ENCODE measurements around the gene DGKE.

The DGKE gene

GRCh38 chr17:56833809-56834379 is at the start of gene DGKE, which contains the start of gene C17orf67:
DGKE (plus strand) TSS chr17:56834151; CDS start chr17:56834796, 645 bp downstream.
C17orf67 (minus strand) TSS chr17:56833920; CDS start chr17:56815810, 18,110 bp downstream.
- peak within 1 kb of the TSS; percentile 95 for H2AFZ ChIP-seq (ENCODE audit: low read depth, low read length)
- peaks cover 25% of the 10 kb centered on the region for H3K79me2 ChIP-seq (ENCODE audit: low read length)
- TF ChIP-seq EZH2phosphoT487 (IDR thresholded peaks at IDR 0.05; ENCODE audit: low read depth) = no peak
- TF ChIP-seq, protein P1, sequence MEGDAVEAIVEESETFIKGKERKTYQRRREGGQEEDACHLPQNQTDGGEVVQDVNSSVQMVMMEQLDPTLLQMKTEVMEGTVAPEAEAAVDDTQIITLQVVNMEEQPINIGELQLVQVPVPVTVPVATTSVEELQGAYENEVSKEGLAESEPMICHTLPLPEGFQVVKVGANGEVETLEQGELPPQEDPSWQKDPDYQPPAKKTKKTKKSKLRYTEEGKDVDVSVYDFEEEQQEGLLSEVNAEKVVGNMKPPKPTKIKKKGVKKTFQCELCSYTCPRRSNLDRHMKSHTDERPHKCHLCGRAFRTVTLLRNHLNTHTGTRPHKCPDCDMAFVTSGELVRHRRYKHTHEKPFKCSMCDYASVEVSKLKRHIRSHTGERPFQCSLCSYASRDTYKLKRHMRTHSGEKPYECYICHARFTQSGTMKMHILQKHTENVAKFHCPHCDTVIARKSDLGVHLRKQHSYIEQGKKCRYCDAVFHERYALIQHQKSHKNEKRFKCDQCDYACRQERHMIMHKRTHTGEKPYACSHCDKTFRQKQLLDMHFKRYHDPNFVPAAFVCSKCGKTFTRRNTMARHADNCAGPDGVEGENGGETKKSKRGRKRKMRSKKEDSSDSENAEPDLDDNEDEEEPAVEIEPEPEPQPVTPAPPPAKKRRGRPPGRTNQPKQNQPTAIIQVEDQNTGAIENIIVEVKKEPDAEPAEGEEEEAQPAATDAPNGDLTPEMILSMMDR (IDR thresholded peaks at IDR 0.05; ENCODE audit: low read depth, low read length) = no peak
- peak within 1 kb of the TSS; percentile 27 for H3K27ac ChIP-seq (ENCODE audit: low read length)
- H3K9me3 ChIP-seq (ENCODE audit: insufficient read depth, low read length) = no peaks in the 10 kb centered on the region
- peak within 1 kb of the TSS; percentile 81 for H3K9ac ChIP-seq (ENCODE audit: low read length)
- H3K36me3 ChIP-seq (replicated peaks; ENCODE audit: low read depth, low read length) = peaks cover 13% of the 10 kb centered on the region
- H4K20me1 ChIP-seq (ENCODE audit: insufficient read depth, low read length) = 0 out of 2 replicates have a peak, but pooled peaks cover 6% of the 10 kb centered on the region
- no peaks in the 10 kb centered on the region for H3K27me3 ChIP-seq (ENCODE audit: low read depth, low read length)
- peak within 1 kb of the TSS; percentile 84 for H3K4me2 ChIP-seq (ENCODE audit: low read length)
- peak within 1 kb of the TSS; percentile 97 for H3K4me3 ChIP-seq (ENCODE audit: low read length)
- peaks cover 17% of the 10 kb centered on the region for H3K4me1 ChIP-seq (ENCODE audit: low read length)

- Histone ChIP-seq H3K9me3 (ENCODE audit: insufficient read depth, low read length) (no peaks in the 10 kb centered on the region), H3K4me2 (ENCODE audit: low read length) (no peak overlapping the region), H3K79me2 (ENCODE audit: low read length) (no peaks in the 10 kb centered on the region), H2AFZ (ENCODE audit: low read depth, low read length) (no peak overlapping the region), H3K36me3 (replicated peaks; ENCODE audit: low read depth, low read length) (no peaks in the 10 kb centered on the region), H3K27me3 (ENCODE audit: low read depth, low read length) (peaks cover 11% of the 10 kb centered on the region), H3K4me3 (ENCODE audit: low read length) (no peak overlapping the region), H3K4me1 (ENCODE audit: low read length) (peaks cover 15% of the 10 kb centered on the region), H3K27ac (ENCODE audit: low read length) (no peak overlapping the region), H4K20me1 (ENCODE audit: insufficient read depth, low read length) (no peaks in the 10 kb centered on the region), H3K9ac (ENCODE audit: low read length) (no peak overlapping the region)
- TF ChIP-seq, protein P1 (IDR thresholded peaks at IDR 0.05; ENCODE audit: low read depth, low read length) = no peak
- TF ChIP-seq EZH2phosphoT487 (IDR thresholded peaks at IDR 0.05; ENCODE audit: low read depth) = no peak
Measured at GRCh38 chr17:56785405-56785804, 48.5 kb upstream of the DGKE start.

- no peaks in the 10 kb centered on the region for H3K79me2 ChIP-seq (ENCODE audit: low read length)
- H3K36me3 ChIP-seq (replicated peaks; ENCODE audit: low read depth, low read length) = no peaks in the 10 kb centered on the region
- no peak overlapping the region for H3K4me2 ChIP-seq (ENCODE audit: low read length)
- H3K9me3 ChIP-seq (ENCODE audit: insufficient read depth, low read length) = no peaks in the 10 kb centered on the region
- no peak overlapping the region for H3K9ac ChIP-seq (ENCODE audit: low read length)
- H3K4me3 ChIP-seq (ENCODE audit: low read length) = no peak overlapping the region
- H3K27me3 ChIP-seq (ENCODE audit: low read depth, low read length) = peaks cover 5% of the 10 kb centered on the region
- no peaks in the 10 kb centered on the region for H4K20me1 ChIP-seq (ENCODE audit: insufficient read depth, low read length)
- peaks cover 10% of the 10 kb centered on the region for H3K4me1 ChIP-seq (ENCODE audit: low read length)
- no peak overlapping the region for H3K27ac ChIP-seq (ENCODE audit: low read length)
- TF ChIP-seq, protein P1 (IDR thresholded peaks at IDR 0.05; ENCODE audit: low read depth, low read length) = no peak
- TF ChIP-seq EZH2phosphoT487 (IDR thresholded peaks at IDR 0.05; ENCODE audit: low read depth) = no peak
- H2AFZ ChIP-seq (ENCODE audit: low read depth, low read length) = no peak overlapping the region
Measured at GRCh38 chr17:56785997-56786680, 47.8 kb upstream of the DGKE start.

DNA sequence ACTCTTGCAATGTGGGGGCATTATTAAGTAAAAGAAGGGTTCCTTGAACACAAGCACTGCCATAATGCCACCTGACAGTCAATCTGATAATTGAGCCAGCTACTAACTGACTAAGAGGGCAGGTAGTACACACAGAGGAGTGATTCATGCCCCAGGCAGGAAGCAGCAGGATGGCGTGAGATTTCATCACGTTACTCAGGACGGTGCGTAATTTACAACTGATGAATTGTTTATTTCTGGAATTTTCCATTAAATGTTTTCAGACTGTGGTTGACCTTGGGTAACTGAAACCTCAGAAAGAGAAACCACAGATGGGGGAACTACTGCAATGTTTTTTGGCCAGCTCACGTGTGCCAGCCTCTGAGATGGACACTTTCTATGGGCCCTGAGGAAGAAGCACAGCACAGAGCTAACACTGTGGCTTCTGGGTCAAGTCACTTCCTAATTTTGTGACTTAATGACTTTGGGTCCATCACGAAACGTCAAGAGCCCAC is 46.9 kb upstream of the DGKE start:
- Histone ChIP-seq H4K20me1 (ENCODE audit: insufficient read depth, low read length) (no peaks in the 10 kb centered on the region), H3K4me1 (ENCODE audit: low read length) (peaks cover 10% of the 10 kb centered on the region), H3K27me3 (ENCODE audit: low read depth, low read length) (no peaks in the 10 kb centered on the region), H3K36me3 (replicated peaks; ENCODE audit: low read depth, low read length) (no peaks in the 10 kb centered on the region), H3K9me3 (ENCODE audit: insufficient read depth, low read length) (no peaks in the 10 kb centered on the region), H3K79me2 (ENCODE audit: low read length) (no peaks in the 10 kb centered on the region), H3K4me3 (ENCODE audit: low read length) (0 out of 2 replicates have a peak overlapping the region, but pooled peaks have one; percentile 9), H2AFZ (ENCODE audit: low read depth, low read length) (peak overlapping the region; percentile 23; the same call in 1 of the 2 replicates), H3K9ac (ENCODE audit: low read length) (no peak overlapping the region), H3K27ac (ENCODE audit: low read length) (no peak overlapping the region), H3K4me2 (ENCODE audit: low read length) (peak overlapping the region; percentile 52)
- TF ChIP-seq, protein P1 (IDR thresholded peaks at IDR 0.05; ENCODE audit: low read depth, low read length) = no peak
- no peak for TF ChIP-seq EZH2phosphoT487 (IDR thresholded peaks at IDR 0.05; ENCODE audit: low read depth)
